ENCODE data around the gene VDR.
"Not testable (repeated sequence)": the region's sequence is repeated elsewhere in the genome, so short reads cannot be mapped to it uniquely, and the experiment has no call there.

- TF ChIP-seq, protein P1, sequence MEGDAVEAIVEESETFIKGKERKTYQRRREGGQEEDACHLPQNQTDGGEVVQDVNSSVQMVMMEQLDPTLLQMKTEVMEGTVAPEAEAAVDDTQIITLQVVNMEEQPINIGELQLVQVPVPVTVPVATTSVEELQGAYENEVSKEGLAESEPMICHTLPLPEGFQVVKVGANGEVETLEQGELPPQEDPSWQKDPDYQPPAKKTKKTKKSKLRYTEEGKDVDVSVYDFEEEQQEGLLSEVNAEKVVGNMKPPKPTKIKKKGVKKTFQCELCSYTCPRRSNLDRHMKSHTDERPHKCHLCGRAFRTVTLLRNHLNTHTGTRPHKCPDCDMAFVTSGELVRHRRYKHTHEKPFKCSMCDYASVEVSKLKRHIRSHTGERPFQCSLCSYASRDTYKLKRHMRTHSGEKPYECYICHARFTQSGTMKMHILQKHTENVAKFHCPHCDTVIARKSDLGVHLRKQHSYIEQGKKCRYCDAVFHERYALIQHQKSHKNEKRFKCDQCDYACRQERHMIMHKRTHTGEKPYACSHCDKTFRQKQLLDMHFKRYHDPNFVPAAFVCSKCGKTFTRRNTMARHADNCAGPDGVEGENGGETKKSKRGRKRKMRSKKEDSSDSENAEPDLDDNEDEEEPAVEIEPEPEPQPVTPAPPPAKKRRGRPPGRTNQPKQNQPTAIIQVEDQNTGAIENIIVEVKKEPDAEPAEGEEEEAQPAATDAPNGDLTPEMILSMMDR (IDR thresholded peaks at IDR 0.05): not testable (repeated sequence)
- not testable (repeated sequence) for TF ChIP-seq POLR2A (IDR thresholded peaks at IDR 0.05)
These were observed 89.3 kb downstream of the VDR start for GRCh38 chr12:47815447-47815846.
